IPS-NIHi7 (cell line): Measurements from ENCODE around the gene EXOC1.
"Not testable (repeated sequence)": the region's sequence is repeated elsewhere in the genome, so short reads cannot be mapped to it uniquely, and the experiment has no call there.

Source experiments
- DNase-seq: peaks from one replicate; pipeline ENCODE4 v3.0.0; 2012; ENCODE audit warnings: mixed read lengths; ENCODE audit errors: extremely low spot score

EXOC1 gene

GRCh38 chr4:55906323-55906722 lies 52.9 kb downstream of the EXOC1 start:
- DNase-seq, result no peak

GRCh38 chr4:55906989-55907388 lies 53.5 kb downstream of the EXOC1 start:
- DNase-seq, result no peak

DNA sequence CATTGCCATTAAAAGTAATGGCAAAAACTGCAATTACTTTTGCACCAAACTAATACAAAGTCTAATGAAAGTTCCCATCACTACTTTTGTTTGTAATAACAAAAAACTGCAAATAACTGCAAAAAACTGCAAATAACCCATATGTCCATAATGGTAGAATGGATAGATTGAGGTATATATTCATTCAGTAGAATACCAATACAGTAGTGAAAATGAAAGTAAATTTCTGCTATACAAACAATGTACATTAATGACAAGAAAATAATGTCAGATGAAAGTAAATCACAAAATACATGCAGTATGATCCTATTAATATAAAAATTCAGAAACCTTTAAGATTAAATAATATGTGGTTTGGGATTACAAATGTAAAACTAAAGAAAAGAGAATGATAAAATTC lies 54.0 kb downstream of the EXOC1 start:
- no peak for DNase-seq

GRCh38 chr4:55910140-55910539 lies 56.7 kb downstream of the EXOC1 start:
- no peak for DNase-seq

DNA sequence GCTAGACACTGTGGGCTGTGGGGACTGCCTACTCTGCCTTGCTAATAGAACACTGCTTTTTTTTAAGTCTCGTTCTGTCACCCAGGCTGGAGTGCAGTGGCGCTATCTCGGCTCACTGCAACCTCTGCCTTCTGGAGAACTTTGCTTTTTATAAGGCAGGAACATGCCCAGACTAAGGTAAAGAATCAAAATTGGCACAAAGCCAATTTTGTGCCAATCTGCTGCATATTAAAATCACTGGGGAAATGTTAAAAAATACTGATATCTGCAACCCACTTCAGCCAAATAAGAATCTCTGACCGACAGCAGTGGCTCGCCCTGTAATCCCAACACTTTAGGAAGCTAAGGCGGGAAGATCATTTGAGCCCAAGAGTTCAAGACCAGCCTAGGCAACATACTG lies 58.8 kb downstream of the EXOC1 start:
- DNase-seq, result no peak

DNA sequence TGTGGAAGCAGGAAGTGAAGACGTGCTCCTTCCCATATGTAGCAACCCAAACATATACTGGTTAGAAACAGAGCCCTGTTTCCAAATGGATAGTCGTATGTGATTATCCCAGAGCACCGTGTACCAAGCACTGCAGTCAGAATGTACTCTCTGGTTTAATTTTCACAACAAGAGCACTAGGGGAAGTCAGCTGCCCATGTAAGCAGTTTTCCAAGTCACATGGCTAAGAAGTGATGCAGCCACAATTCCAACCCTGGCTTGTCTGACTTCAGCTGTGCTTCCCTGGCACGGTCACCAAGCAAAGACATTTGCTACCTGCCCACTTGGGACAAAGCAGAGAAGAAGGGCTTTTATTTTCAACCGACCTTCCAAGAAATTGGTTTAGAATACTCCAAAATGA lies 67.1 kb downstream of the EXOC1 start:
- DNase-seq, result no peak

GRCh38 chr4:55921093-55921492 lies 67.6 kb downstream of the EXOC1 start:
- no peak for DNase-seq

DNA sequence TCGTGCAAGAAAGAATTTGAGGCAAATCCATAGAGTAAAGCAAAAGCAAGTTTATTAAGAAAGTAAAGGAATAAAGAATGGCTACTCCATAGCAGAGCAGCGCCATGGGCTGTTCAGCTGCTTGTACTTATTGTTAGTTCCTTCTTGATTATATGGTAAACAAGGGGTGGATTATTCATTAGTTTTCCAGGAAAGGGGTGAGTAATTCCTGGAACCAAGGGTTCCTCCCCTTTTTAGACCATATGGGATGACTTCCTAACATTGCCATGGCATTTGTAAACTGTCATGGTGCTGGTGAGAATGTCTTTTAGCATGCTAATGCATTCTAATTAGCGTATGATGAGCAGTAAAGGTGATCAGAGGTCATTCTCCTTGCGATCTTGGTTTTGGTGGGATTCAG lies 71.8 kb downstream of the EXOC1 start:
- no peak for DNase-seq

DNA sequence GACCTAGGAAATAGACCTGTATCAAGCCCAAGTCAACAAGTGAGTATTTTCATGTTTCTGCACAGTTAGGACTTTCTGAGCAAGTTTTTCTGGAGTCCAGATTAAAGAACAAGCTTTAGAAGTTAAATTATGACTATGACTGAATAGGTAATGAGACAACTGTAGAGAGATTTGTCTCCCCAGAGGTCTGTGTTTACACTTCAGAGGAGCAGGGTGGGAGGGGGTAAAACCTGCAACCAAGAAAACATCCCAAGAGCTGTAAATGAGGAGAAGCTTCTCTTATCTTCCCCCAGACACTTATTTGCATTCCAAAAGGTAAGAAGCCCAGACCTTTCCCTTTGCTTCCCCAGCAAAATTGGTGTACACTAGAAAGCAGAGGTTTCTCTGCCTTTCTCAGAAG lies 73.2 kb downstream of the EXOC1 start:
- peak; percentile 40 for DNase-seq

DNA sequence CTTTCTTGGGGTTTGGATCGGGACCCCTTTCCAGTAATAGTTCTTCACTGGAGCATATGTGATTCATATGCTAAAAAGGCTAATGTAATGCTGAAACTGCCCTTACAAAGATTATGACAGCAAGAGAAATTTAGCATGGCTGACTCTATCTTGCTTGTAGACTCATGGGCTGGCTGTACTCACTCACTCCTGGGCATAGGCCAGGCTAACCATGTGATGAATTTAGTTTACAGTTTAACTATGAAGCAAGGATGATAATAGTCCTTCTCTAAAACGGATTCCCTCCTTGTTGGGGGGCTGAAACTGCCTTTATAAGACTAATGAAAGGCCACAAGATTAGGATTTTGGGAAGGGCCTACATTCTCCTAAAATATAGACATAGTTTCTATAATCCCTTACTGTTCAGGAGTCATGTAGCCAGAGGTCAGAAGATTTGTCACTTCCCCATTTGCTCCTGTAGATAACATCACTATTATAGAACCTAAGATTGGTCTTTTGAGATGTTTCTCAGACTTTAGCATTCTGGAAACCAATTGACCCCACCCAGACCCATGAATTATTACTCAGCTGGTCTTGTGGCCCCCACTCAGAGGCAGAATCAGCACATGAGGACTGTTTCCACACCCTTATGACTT lies 74.5 kb downstream of the EXOC1 start:
- no peak for DNase-seq

DNA sequence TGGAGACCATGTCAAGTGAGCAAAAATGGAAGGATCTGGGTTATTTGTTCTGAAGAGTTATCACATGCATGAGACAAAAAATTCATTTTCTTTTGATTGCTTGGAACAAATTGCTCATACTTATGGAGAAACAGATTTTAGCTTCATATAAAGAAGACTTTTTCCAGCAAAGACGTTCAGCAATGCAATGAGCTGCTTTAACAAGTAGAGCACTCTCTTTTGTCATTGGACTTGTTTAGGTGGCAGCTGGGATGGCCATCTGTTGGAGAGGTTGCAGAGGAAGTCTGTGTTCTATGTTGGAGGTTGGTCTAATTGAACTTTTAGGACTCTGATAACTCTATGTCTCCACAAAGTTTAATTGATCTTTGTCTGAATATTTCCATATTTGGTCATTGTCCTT lies 75.4 kb downstream of the EXOC1 start:
- no peak for DNase-seq

- DNase-seq, result no peak
These were observed 77.6 kb downstream of the EXOC1 start for GRCh38 chr4:55931043-55931442.

GRCh38 chr4:55931833-55932232 lies 78.4 kb downstream of the EXOC1 start:
- DNase-seq, result no peak

GRCh38 chr4:55932511-55932910 lies 79.1 kb downstream of the EXOC1 start:
- DNase-seq, result no peak

- no peak for DNase-seq
These were observed 80.2 kb downstream of the EXOC1 start for GRCh38 chr4:55933611-55934010.

GRCh38 chr4:55935907-55936306 lies 82.5 kb downstream of the EXOC1 start:
- DNase-seq, result not testable (repeated sequence)

DNA sequence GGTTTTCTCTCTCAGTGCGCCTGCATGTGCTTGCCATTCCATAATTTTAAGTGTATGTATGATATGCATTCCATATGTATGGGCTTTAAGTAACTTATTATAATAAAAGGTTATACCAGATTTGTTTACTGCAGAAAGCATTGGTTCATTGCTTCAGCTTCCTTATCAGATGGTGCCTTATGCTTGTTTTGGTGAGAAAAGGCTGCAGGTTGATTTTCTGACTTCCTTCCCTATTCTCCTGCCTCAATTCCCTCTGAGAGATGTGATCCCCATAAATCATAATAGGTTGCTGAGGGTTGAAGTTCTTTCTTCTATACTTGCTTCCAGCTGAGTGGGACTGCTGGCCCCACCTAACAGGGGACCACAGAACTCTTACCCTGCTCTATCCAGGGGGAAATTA lies 85.0 kb downstream of the EXOC1 start:
- no peak for DNase-seq

DNA sequence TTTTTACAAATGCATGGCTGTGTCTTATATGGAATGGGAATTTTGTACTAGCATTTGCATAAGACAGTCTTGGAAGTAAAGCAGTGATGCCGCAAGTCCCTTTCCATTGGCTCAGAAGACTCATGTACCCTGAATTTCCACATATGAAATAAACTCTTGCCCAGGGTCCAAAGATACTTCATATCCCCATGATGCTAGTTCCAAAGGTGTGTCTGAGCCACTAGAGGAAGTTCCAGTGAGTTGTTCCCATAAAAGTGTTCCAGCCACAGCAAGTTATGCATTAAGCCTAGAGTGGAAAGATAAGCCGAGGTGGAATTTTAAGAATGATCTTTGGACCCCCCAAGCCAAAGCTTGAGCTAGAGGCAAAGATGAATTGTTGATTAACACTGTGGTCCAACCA lies 86.0 kb downstream of the EXOC1 start:
- DNase-seq, result no peak

GRCh38 chr4:55941881-55942396 lies 88.5 kb downstream of the EXOC1 start:
- DNase-seq, result no peak

- no peak for DNase-seq
These were observed 93.9 kb downstream of the EXOC1 start for GRCh38 chr4:55947254-55947882.

DNA sequence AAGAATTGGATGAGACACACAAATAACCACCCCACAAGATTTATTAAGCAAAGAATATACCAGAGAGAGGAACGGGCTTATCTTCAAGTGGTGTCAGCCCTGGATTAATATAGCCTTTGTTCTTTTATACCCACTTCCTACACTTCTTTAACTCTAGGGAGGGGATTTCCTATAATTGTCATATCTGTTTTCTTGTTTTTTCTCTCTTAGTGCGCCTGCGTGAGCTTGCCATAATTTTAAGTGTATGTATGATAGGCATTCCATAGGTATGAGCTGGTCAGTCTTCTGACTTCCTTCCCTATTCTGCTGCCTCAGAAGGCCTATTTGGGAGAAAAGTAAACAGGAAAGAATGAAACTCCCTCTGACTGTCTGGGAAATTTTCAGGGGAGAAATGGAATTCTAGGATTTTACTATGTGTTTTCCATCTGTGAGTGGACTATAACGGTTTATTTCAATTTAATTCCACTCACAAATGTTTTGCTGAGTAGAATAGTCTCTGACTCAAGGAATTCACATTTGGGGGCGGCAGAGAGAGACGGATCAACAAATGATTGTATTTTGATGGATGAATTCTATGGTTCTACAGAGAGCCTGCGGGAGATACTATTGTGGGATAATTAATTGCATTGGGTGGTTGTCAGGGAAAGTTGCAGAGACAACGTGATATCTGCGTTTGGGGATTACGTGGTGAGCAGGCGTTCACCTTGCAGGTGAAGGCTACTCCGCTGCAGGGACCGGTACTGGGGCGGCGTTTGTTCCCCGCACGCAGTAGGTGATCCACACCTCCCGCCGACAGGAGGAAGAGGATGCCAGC lies 94.7 kb downstream of the EXOC1 start:
- no peak for DNase-seq

GRCh38 chr4:55948726-55949481 lies 95.5 kb downstream of the EXOC1 start, which contains the start of gene CEP135:
Gene CEP135 (plus strand): TSS chr4:55948945. CDS start chr4:55952131, 3,186 bp downstream.
- DNase-seq, result peak; percentile 96
